Measurements from ENCODE around the gene OAF.

OAF gene

DNA sequence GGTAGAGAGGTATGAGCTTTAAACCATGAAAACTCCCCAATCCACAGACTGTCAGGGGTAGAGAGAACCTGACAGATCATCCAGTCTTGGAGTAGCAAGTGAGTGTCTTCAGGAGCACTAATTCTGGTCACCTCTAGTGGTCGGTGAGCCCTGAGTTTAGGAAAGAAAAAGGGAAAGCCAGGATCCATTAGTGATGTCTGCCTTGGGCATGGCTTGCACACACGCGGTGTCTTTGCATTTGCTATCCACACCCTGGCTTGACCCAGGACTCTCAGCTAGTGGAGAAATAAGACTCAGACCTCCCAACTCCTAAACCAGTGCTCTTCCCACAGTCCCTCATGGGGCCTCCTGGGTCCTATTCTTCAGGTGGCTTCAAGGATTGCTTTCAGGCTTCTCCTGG, 48.4 kb downstream of the OAF start:
- Histone ChIP-seq H3K9me3 (no peaks in the 10 kb centered on the region), H3K4me3 (ENCODE audit: low read depth, low read length) (no peak overlapping the region), H3K36me3 (no peaks in the 10 kb centered on the region), H3K4me1 (no peaks in the 10 kb centered on the region), H3K27me3 (no peaks in the 10 kb centered on the region)
- TF ChIP-seq CTCF (IDR thresholded peaks at IDR 0.05; ENCODE audit: low read depth, low read length), result no peak
- no peak for DNase-seq

GRCh38 chr11:120259988-120260565, 49.2 kb downstream of the OAF start:
- Histone ChIP-seq H3K36me3 (no peaks in the 10 kb centered on the region), H3K4me3 (ENCODE audit: low read depth, low read length) (no peak overlapping the region), H3K27me3 (no peaks in the 10 kb centered on the region), H3K9me3 (no peaks in the 10 kb centered on the region), H3K4me1 (no peaks in the 10 kb centered on the region)
- no peak for TF ChIP-seq CTCF (IDR thresholded peaks at IDR 0.05; ENCODE audit: low read depth, low read length)
- DNase-seq, result no peak

DNA sequence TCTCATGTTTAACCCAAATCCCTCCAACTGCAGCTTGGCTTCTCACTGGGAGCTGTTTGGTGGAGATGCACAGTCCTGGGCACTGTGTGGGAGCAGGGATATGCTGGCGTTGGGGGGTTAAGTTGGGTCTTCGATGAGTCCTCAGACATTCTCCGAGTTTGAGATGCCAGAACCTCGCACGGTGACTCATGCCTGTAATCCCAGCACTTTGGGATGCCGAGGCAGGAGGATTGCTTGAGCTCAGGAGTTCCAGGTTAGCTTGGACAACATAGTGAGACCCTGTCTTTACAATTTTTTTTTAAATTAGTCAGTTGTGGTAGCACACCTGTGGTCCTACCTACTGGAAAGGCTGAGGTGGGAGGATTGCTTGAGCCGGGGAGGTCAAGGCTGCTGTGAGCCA, 49.8 kb downstream of the OAF start:
- Histone ChIP-seq H3K36me3 (no peaks in the 10 kb centered on the region), H3K9me3 (no peaks in the 10 kb centered on the region), H3K4me1 (no peaks in the 10 kb centered on the region), H3K27me3 (no peaks in the 10 kb centered on the region), H3K4me3 (ENCODE audit: low read depth, low read length) (no peak overlapping the region)
- DNase-seq, result no peak
- no peak for TF ChIP-seq CTCF (IDR thresholded peaks at IDR 0.05; ENCODE audit: low read depth, low read length)

- Histone ChIP-seq H3K27me3 (no peaks in the 10 kb centered on the region), H3K9me3 (no peaks in the 10 kb centered on the region), H3K36me3 (no peaks in the 10 kb centered on the region), H3K4me1 (no peaks in the 10 kb centered on the region), H3K4me3 (ENCODE audit: low read depth, low read length) (no peak overlapping the region)
- no peak for DNase-seq
- TF ChIP-seq CTCF (IDR thresholded peaks at IDR 0.05; ENCODE audit: low read depth, low read length), result no peak
Observed at GRCh38 chr11:120261321-120261720, 50.5 kb downstream of the OAF start.

DNA sequence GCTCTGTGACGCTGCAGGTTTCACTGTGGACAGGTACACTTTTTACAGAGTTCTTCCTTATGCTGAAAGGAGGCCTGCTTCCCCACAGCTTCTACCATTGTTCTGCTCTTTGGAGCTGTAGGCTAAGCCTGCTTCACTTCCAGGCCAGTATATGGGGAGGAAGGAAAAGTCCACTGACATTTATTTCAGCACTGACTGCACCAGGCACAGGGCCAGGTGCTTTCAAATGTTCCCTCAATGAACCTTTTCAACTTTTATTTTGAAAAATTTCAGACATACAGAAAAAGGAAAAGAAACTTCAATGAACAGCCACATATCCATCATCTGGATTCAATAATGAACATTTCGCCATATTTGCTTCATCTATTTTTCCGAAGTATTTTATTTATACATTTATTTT, 51.1 kb downstream of the OAF start:
- no peaks in the 10 kb centered on the region for H3K27me3 ChIP-seq

GRCh38 chr11:120267319-120267718, 56.5 kb downstream of the OAF start:
- Histone ChIP-seq H3K4me1 (no peaks in the 10 kb centered on the region), H3K27me3 (no peaks in the 10 kb centered on the region), H3K4me3 (ENCODE audit: low read depth, low read length) (no peak overlapping the region), H3K36me3 (no peaks in the 10 kb centered on the region), H3K9me3 (no peaks in the 10 kb centered on the region)
- no peak for DNase-seq
- TF ChIP-seq CTCF (IDR thresholded peaks at IDR 0.05; ENCODE audit: low read depth, low read length), result no peak

More for the DNA sequence above, 51.1 kb downstream of the OAF start:
- TF ChIP-seq CTCF (IDR thresholded peaks at IDR 0.05; ENCODE audit: low read depth, low read length), result no peak
- Histone ChIP-seq H3K9me3 (no peaks in the 10 kb centered on the region), H3K36me3 (no peaks in the 10 kb centered on the region), H3K4me1 (no peaks in the 10 kb centered on the region), H3K4me3 (ENCODE audit: low read depth, low read length) (no peak overlapping the region)
- no peak for DNase-seq

Data from BE2C (cell line).